WTC11 (cell line): Measurements from ENCODE around the gene NT5DC4.

Experiments used
- ATF2 ChIP-seq: sonication (generic); formaldehyde crosslinking; IDR thresholded peaks from 2 replicates; pipeline ENCODE4 v1.8.1; 2022; ENCODE audit warnings: low read depth, missing genetic modification reagents, borderline replicate concordance
- CTCF ChIP-seq: fragments of 200-600 bp; IDR thresholded peaks from 2 replicates; pipeline ENCODE4 v1.8.0; 2022; ENCODE audit warnings: antibody characterized with exemption
- SP1 ChIP-seq: sonication (generic); formaldehyde crosslinking; conservative IDR thresholded peaks from 2 replicates; pipeline ENCODE4 v1.8.1; 2022; ENCODE audit warnings: missing genetic modification reagents
- TEAD4 ChIP-seq: sonication (generic); formaldehyde crosslinking; IDR thresholded peaks from 2 replicates; pipeline ENCODE4 v1.8.0; 2022; ENCODE audit warnings: mild to moderate bottlenecking, missing genetic modification reagents
- ZNF232 ChIP-seq: sonication (generic); formaldehyde crosslinking; IDR thresholded peaks from 2 replicates; pipeline ENCODE4 v1.8.0; 2022; ENCODE audit warnings: mild to moderate bottlenecking, missing genetic modification reagents

- no peak for TF ChIP-seq TEAD4 (CRISPR knock-in tag)
- TF ChIP-seq CTCF, result no peak
- TF ChIP-seq ZNF232 (CRISPR knock-in tag), result no peak
- no peak for TF ChIP-seq ATF2 (CRISPR knock-in tag)
- no peak for TF ChIP-seq SP1 (CRISPR knock-in tag)
Observed at GRCh38 chr2:112713926-112714325, 6.9 kb upstream of the NT5DC4 start.
